GM18517 (cell line): Measurements from ENCODE around the gene TUBA8.
"Not testable (repeated sequence)": the region's sequence is repeated elsewhere in the genome, so short reads cannot be mapped to it uniquely, and the experiment has no call there.

ENCODE experiments used
- ATAC-seq: cut with Tn5 transposase; IDR thresholded peaks from one replicate; pipeline ENCODE4 v1.9.1; 2021; ENCODE audit warnings: mild to moderate bottlenecking, moderate library complexity; ENCODE audit not compliant: unreplicated experiment

Gene TUBA8

GRCh38 chr22:18110194-18110953 is at the start of gene TUBA8:
TSS of gene TUBA8 (plus strand) at chr22:18110809. CDS start at chr22:18110866, 57 bp downstream.
- ATAC-seq = no peak

- ATAC-seq = no peak
Observed at GRCh38 chr22:18062421-18062820, 48.2 kb upstream of the TUBA8 start.

GRCh38 chr22:18063306-18063705 is 47.3 kb upstream of the TUBA8 start:
- no peak for ATAC-seq

- not testable (repeated sequence) for ATAC-seq
Observed at GRCh38 chr22:18063715-18064114, 46.9 kb upstream of the TUBA8 start.

GRCh38 chr22:18064636-18065035 is 46.0 kb upstream of the TUBA8 start:
- ATAC-seq = no peak

GRCh38 chr22:18065256-18065655 is 45.4 kb upstream of the TUBA8 start:
- ATAC-seq = no peak

GRCh38 chr22:18066181-18066859 is 44.3 kb upstream of the TUBA8 start:
- ATAC-seq = no peak

GRCh38 chr22:18067121-18067520 is 43.5 kb upstream of the TUBA8 start:
- ATAC-seq = no peak

GRCh38 chr22:18067548-18068341 is 42.9 kb upstream of the TUBA8 start:
- ATAC-seq = no peak

GRCh38 chr22:18068381-18068988 is 42.1 kb upstream of the TUBA8 start:
- ATAC-seq = no peak

- ATAC-seq = no peak
Observed at GRCh38 chr22:18069041-18069440, 41.6 kb upstream of the TUBA8 start.

GRCh38 chr22:18070041-18070440 is 40.6 kb upstream of the TUBA8 start:
- no peak for ATAC-seq

GRCh38 chr22:18070556-18071306 is 39.9 kb upstream of the TUBA8 start:
- no peak for ATAC-seq

- not testable (repeated sequence) for ATAC-seq
Observed at GRCh38 chr22:18071307-18071967, 39.2 kb upstream of the TUBA8 start.

GRCh38 chr22:18071968-18072310 is 38.7 kb upstream of the TUBA8 start:
- no peak for ATAC-seq

GRCh38 chr22:18073467-18073866 is 37.1 kb upstream of the TUBA8 start:
- no peak for ATAC-seq

GRCh38 chr22:18073927-18074326 is 36.7 kb upstream of the TUBA8 start:
- ATAC-seq = not testable (repeated sequence)

GRCh38 chr22:18075101-18075719 is 35.4 kb upstream of the TUBA8 start:
- ATAC-seq = no peak

- no peak for ATAC-seq
Observed at GRCh38 chr22:18075720-18076497, 34.7 kb upstream of the TUBA8 start.
